Tibial artery (tissue), 4 donors: Measurements from ENCODE around the gene FAM120AOS.

ENCODE experiments used
- DNase-seq, 2 donors: peaks; one replicate each; pipeline ENCODE4 v3.0.0-alpha.2; 2019
- H3K27ac ChIP-seq, 2 donors: fragments of 200-600 bp; sonication (generic) in 1 of 2; 1 replicate in 1 of 2; 2 replicates in 1 of 2; pipeline ENCODE4 v1.5.1; 2018 to 2019; ENCODE audit warnings: mild to moderate bottlenecking in 1 of 2
- H3K27me3 ChIP-seq, 2 donors: fragments of 200-600 bp; sonication (generic) in 1 of 2; one replicate each; pipeline versions ENCODE4 v1.5.1 to v1.6.0; 2016 to 2019
- H3K36me3 ChIP-seq, 3 donors: fragments of 200-600 bp; sonication (generic) in 2 of 3; one replicate each; pipeline ENCODE4 v1.5.1; 2016 to 2019; ENCODE audit warnings: mild to moderate bottlenecking in 2 of 3
- H3K4me1 ChIP-seq, 4 donors: fragments of 200-600 bp; sonication (generic) in 2 of 4; 1 replicate in 3 of 4; 2 replicates in 1 of 4; pipeline ENCODE4 v1.5.1; 2016 to 2019
- H3K4me3 ChIP-seq, 2 donors: fragments of 200-600 bp; sonication (generic) in 1 of 2; 1 replicate in 1 of 2; 2 replicates in 1 of 2; pipeline ENCODE4 v1.5.1; 2018 to 2019; ENCODE audit warnings: mild to moderate bottlenecking in 2 of 2
- H3K9me3 ChIP-seq, 3 donors: fragments of 200-600 bp; sonication (generic) in 1 of 3; one replicate each; pipeline ENCODE4 v1.5.1; 2016 to 2019
- CTCF ChIP-seq, 2 experiments: fragments of 200-600 bp in 1 of 2; fragments of 450-650 bp in 1 of 2; IDR thresholded peaks; one replicate each; pipeline ENCODE4 v1.5.1; 2017 to 2019; ENCODE audit warnings: antibody characterized with exemption in 2 of 2, mild to moderate bottlenecking in 1 of 2, moderate library complexity in 1 of 2
- intact Hi-C: fragments of 100-400 bp; cut with DNase I; formaldehyde crosslinking; loops from one replicate; pipeline ENCODE4 v1.15.0; 2023; ENCODE audit warnings: low total_unique reads

Gene FAM120AOS

GRCh38 chr9:93480728-93481324 is 27.4 kb upstream of the FAM120AOS start:
- no peak overlapping the region for H3K4me3 ChIP-seq
- no peak for DNase-seq
- no peaks in the 10 kb centered on the region for H3K27me3 ChIP-seq
- no peaks in the 10 kb centered on the region for H3K9me3 ChIP-seq
- peaks cover 0 to 3% (median 0%) of the 10 kb centered on the region in 4 donors for H3K4me1 ChIP-seq
- peaks cover 6 to 14% (median 6%) of the 10 kb centered on the region in 3 donors for H3K36me3 ChIP-seq
- no peak overlapping the region for H3K27ac ChIP-seq
- TF ChIP-seq CTCF (IDR thresholded peaks at IDR 0.05) = no peak
- intact Hi-C loops = loop anchor here (10.0 kb wide), 1 partner anchor 56 kb away; no protein-coding TSS in a partner anchor

GRCh38 chr9:93480262-93480661 is 26.9 kb upstream of the FAM120AOS start:
- no peak overlapping the region for H3K4me3 ChIP-seq
- TF ChIP-seq CTCF (IDR thresholded peaks at IDR 0.05) = no peak
- H3K36me3 ChIP-seq = peaks cover 6 to 14% (median 6%) of the 10 kb centered on the region in 3 donors
- intact Hi-C loops = loop anchor here (10.0 kb wide), 1 partner anchor 55 kb away; no protein-coding TSS in a partner anchor
- no peak overlapping the region for H3K27ac ChIP-seq
- DNase-seq = no peak
- no peaks in the 10 kb centered on the region for H3K9me3 ChIP-seq
- H3K27me3 ChIP-seq = no peaks in the 10 kb centered on the region
- H3K4me1 ChIP-seq = no peaks in the 10 kb centered on the region

- DNase-seq = no peak
- Histone ChIP-seq H3K27ac (no peak overlapping the region), H3K36me3 (peaks cover 6 to 9% (median 6%) of the 10 kb centered on the region in 3 donors), H3K4me3 (no peak overlapping the region), H3K27me3 (no peaks in the 10 kb centered on the region), H3K4me1 (no peaks in the 10 kb centered on the region), H3K9me3 (no peaks in the 10 kb centered on the region)
- intact Hi-C loops = loop anchor here (10.0 kb wide), 1 partner anchor 55 kb away; no protein-coding TSS in a partner anchor
- no peak for TF ChIP-seq CTCF (IDR thresholded peaks at IDR 0.05)
Observed at GRCh38 chr9:93479726-93480125, 26.3 kb upstream of the FAM120AOS start.

GRCh38 chr9:93477397-93477796 is 24.0 kb upstream of the FAM120AOS start:
- Histone ChIP-seq H3K27me3 (no peaks in the 10 kb centered on the region), H3K4me1 (peaks cover 0 to 12% (median 0%) of the 10 kb centered on the region in 4 donors), H3K9me3 (no peaks in the 10 kb centered on the region), H3K4me3 (no peak overlapping the region), H3K27ac (no peak overlapping the region), H3K36me3 (peaks cover 0 to 6% (median 0%) of the 10 kb centered on the region in 3 donors)
- intact Hi-C loops = no loop called here
- no peak for TF ChIP-seq CTCF (IDR thresholded peaks at IDR 0.05)
- DNase-seq = no peak

GRCh38 chr9:93476924-93477323 is 23.5 kb upstream of the FAM120AOS start:
- intact Hi-C loops = no loop called here
- no peaks in the 10 kb centered on the region for H3K27me3 ChIP-seq
- H3K9me3 ChIP-seq = no peaks in the 10 kb centered on the region
- peaks cover 0 to 6% (median 1%) of the 10 kb centered on the region in 3 donors for H3K36me3 ChIP-seq
- peaks cover 0 to 16% (median 0%) of the 10 kb centered on the region in 4 donors for H3K4me1 ChIP-seq
- no peak for TF ChIP-seq CTCF (IDR thresholded peaks at IDR 0.05)
- no peak overlapping the region for H3K27ac ChIP-seq
- no peak for DNase-seq
- no peak overlapping the region for H3K4me3 ChIP-seq
